Adrenal gland (tissue), 12 donors: Measurements from ENCODE around the gene RUVBL2. TPM values are rescaled to one million over a fixed set of nuclear protein-coding genes. Genes with fewer than 3 reads are reported as not detected.
"Not testable (repeated sequence)": the region's sequence is repeated elsewhere in the genome, so short reads cannot be mapped to it uniquely, and the experiment has no call there.

Experiments
- DNase-seq, 7 donors: peaks; one replicate each; pipeline ENCODE4 v3.0.0-alpha.2; 2019 to 2020
- H3K27ac ChIP-seq, 5 donors: fragments of 200-600 bp; sonication (generic) in 4 of 5; 1 replicate in 3 of 5; 2 replicates in 2 of 5; pipeline versions ENCODE4 v1.5.1 to v1.8.0; 2016 to 2020; ENCODE audit warnings: mild to moderate bottlenecking in 1 of 5
- H3K27me3 ChIP-seq: fragments of 200-600 bp; 2 replicates; pipeline ENCODE4 v1.8.0; 2021
- H3K36me3 ChIP-seq, 2 donors: fragments of 200-600 bp; replicated peaks in 1 of 2; 1 replicate in 1 of 2; 2 replicates in 1 of 2; pipeline versions ENCODE4 v1.5.1 to v1.8.0; 2018 to 2022
- H3K4me1 ChIP-seq, 2 donors: fragments of 200-600 bp; replicated peaks in 1 of 2; 1 replicate in 1 of 2; 2 replicates in 1 of 2; pipeline versions ENCODE4 v1.5.1 to v1.8.0; 2018 to 2021
- H3K4me3 ChIP-seq, 4 donors: fragments of 200-600 bp; sonication (generic) in 3 of 4; one replicate each; pipeline ENCODE4 v1.5.1; 2016 to 2018
- H3K9me3 ChIP-seq, 3 donors: fragments of 200-600 bp; sonication (generic) in 1 of 3; replicated peaks in 1 of 3; 1 replicate in 2 of 3; 2 replicates in 1 of 3; pipeline versions ENCODE4 v1.5.1 to v1.8.0; 2016 to 2021
- POLR2A ChIP-seq, 2 donors: fragments of 450-650 bp; IDR thresholded peaks; one replicate each; pipeline ENCODE4 v1.6.1; 2017; ENCODE audit warnings: antibody characterized with exemption in 2 of 2, mild to moderate bottlenecking in 2 of 2, moderate library complexity in 1 of 2
- WGBS, 4 donors: extraction: QIAGEN DNeasy Blood & Tissue Kit in 2 of 4; methylation state at CpG; one replicate each; pipeline versions ENCODE4 v1.1.5 to v1.1.7; 2013 to 2017; 5-methylcytosine and 5-hydroxymethylcytosine counted together
- intact Hi-C, 2 donors: fragments of 100-400 bp; cut with DNase I; formaldehyde crosslinking; loops; one replicate each; pipeline versions ENCODE4 v1.14.1 to v1.15.0; 2022 to 2023
- polyA plus RNA-seq, 3 donors: library from polyadenylated mRNA; stranded (reverse); fragments of 200-250 nt in 2 of 3; fragments of 350-450 nt in 1 of 3; fragmentation: Illumina TruSeq in 1 of 3; extraction: RNeasy Lipid Tissue Mini Kit (QIAGEN cat#74804) in 1 of 3; gene quantifications; one replicate each; pipeline ENCODE4 v1.2.3, GENCODE V29; 2013 to 2014
- total RNA-seq, 9 donors: library from RNA; depleted of rRNA in 4 of 9; stranded (reverse); fragments of >200 nt in 4 of 9; fragments of 120-200 nt in 1 of 9; fragmentation: NEBNext Ultra II Directional in 1 of 9; extraction: Animal tissue kit (Norgen Biotek cat#: 25700) in 1 of 9; gene quantifications; one replicate each; pipeline versions ENCODE4 v1.1.0 to v1.2.4, GENCODE V29; 2013 to 2023
- TF ChIP-seq, protein P1 (sequence below), 6 experiments: fragments of 450-650 bp in 4 of 6; fragments of 200-600 bp in 2 of 6; sonication (generic) in 1 of 6; IDR thresholded peaks; 1 replicate in 5 of 6; 2 replicates in 1 of 6; pipeline versions ENCODE4 v1.5.1 to v1.8.0; 2016 to 2021; ENCODE audit warnings: antibody characterized with exemption in 6 of 6, mild to moderate bottlenecking in 2 of 6, moderate library complexity in 1 of 6
- donor health status: healthy with polysubstance abuse.
- donor health status: Bipolar disorder and iron deficiency.
- donor health status: DM: yes; HTN: yes; CAD: no.
- donor health status: DM: no; HTN: no; CAD: no.
- donor health status: DM: no; HTN: no; CAD: no.
- donor health status: DM: yes; HTN: yes; CAD: no.

RUVBL2 gene
- total and polyA plus RNA-seq, 12 donors = 41.3 to 143 (median 75.6) TPM

- no peak for TF ChIP-seq POLR2A (IDR thresholded peaks at IDR 0.05)
- TF ChIP-seq, protein P1, sequence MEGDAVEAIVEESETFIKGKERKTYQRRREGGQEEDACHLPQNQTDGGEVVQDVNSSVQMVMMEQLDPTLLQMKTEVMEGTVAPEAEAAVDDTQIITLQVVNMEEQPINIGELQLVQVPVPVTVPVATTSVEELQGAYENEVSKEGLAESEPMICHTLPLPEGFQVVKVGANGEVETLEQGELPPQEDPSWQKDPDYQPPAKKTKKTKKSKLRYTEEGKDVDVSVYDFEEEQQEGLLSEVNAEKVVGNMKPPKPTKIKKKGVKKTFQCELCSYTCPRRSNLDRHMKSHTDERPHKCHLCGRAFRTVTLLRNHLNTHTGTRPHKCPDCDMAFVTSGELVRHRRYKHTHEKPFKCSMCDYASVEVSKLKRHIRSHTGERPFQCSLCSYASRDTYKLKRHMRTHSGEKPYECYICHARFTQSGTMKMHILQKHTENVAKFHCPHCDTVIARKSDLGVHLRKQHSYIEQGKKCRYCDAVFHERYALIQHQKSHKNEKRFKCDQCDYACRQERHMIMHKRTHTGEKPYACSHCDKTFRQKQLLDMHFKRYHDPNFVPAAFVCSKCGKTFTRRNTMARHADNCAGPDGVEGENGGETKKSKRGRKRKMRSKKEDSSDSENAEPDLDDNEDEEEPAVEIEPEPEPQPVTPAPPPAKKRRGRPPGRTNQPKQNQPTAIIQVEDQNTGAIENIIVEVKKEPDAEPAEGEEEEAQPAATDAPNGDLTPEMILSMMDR (IDR thresholded peaks at IDR 0.05) = peak in 1 of 6 experiments; percentile 21
- Histone ChIP-seq H3K27me3 (no peaks in the 10 kb centered on the region), H3K4me1 (peaks cover 3 to 19% of the 10 kb centered on the region in 2 donors), H3K36me3 (no peaks in the 10 kb centered on the region), H3K4me3 (peak overlapping the region in 2 of 4 donors; percentile 22 to 51), H3K27ac (no peak overlapping the region), H3K9me3 (no peaks in the 10 kb centered on the region)
- 11 to 33% (median 17%) methylated on average over 6 to 41 of the region's 41 CpGs for WGBS, 4 donors
- DNase-seq = peak; percentile 50 to 80 (median 75)
- intact Hi-C loops = no loop called here
Observed at GRCh38 chr19:49019242-49019932, 25.7 kb downstream of the RUVBL2 start.

DNA sequence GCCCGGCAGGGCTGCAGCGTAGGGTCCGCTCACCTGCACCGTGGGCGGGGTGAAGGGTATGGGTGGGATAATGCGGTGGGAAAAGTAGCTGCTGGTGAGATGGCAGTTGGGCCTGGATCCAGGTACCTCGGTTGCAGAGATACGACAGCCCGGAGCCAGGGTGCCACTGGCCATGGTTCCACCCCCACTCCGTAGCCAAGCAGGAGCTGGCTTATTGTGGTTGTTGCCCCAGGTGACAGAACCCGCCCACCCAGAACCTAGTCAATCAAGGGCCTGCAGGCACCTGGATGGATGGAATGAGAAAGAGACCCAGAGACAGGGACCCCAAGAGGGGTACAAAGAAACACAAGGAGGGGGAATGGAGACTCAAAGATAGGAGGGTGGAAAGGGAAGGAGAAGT, 26.7 kb downstream of the RUVBL2 start:
- Histone ChIP-seq H3K4me3 (no peak overlapping the region), H3K27me3 (no peaks in the 10 kb centered on the region), H3K9me3 (no peaks in the 10 kb centered on the region), H3K4me1 (peaks cover 3 to 19% of the 10 kb centered on the region in 2 donors), H3K27ac (no peak overlapping the region), H3K36me3 (no peaks in the 10 kb centered on the region)
- no peak for DNase-seq
- WGBS, 4 donors = 79 to 86% (median 82%) methylated on average over 6 to 11 of the region's 11 CpGs
- intact Hi-C loops = no loop called here
- TF ChIP-seq, protein P1 (IDR thresholded peaks at IDR 0.05) = no peak
- no peak for TF ChIP-seq POLR2A (IDR thresholded peaks at IDR 0.05)

- Histone ChIP-seq H3K4me3 (no peak overlapping the region), H3K4me1 (peaks cover 3 to 19% of the 10 kb centered on the region in 2 donors), H3K9me3 (no peaks in the 10 kb centered on the region), H3K36me3 (no peaks in the 10 kb centered on the region), H3K27me3 (no peaks in the 10 kb centered on the region), H3K27ac (no peak overlapping the region)
- no peak for TF ChIP-seq POLR2A (IDR thresholded peaks at IDR 0.05)
- TF ChIP-seq, protein P1 (IDR thresholded peaks at IDR 0.05) = no peak
- no peak for DNase-seq
- 47 to 59% (median 54%) methylated on average over 16 of the region's 16 CpGs for WGBS, 4 donors
- intact Hi-C loops = no loop called here
Observed at GRCh38 chr19:49020931-49021895, 27.5 kb downstream of the RUVBL2 start.

DNA sequence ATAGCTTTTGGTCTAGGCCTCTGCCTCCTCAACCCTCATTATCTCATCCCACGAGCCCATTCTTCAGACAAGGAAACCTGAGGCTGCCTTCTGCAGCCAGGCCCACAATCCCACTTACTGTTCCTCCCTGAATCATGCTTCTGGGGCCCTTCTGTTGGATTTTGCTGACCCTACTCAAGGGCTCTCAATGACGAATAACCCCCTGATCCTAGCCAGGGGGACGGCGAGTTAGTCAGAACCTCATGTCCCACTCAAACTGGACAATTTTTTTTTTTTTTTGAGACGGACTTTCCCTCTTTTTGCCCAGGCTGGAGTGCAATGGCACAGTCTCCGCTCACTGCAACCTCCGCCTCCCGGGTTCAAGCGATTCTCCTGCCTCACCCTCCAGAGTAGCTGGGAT, 28.4 kb downstream of the RUVBL2 start:
- H3K4me3 ChIP-seq = no peak overlapping the region
- H3K9me3 ChIP-seq = no peaks in the 10 kb centered on the region
- H3K36me3 ChIP-seq = no peaks in the 10 kb centered on the region
- H3K4me1 ChIP-seq = peaks cover 3 to 19% of the 10 kb centered on the region in 2 donors
- H3K27ac ChIP-seq = no peak overlapping the region
- TF ChIP-seq, protein P1 (IDR thresholded peaks at IDR 0.05) = no peak
- TF ChIP-seq POLR2A (IDR thresholded peaks at IDR 0.05) = no peak
- no peaks in the 10 kb centered on the region for H3K27me3 ChIP-seq
- DNase-seq = no peak
- intact Hi-C loops = no loop called here
- WGBS, 4 donors = 85 to 91% (median 87%) methylated on average over 9 of the region's 9 CpGs

GRCh38 chr19:49024233-49024632, 30.5 kb downstream of the RUVBL2 start, which contains the start of gene CGB3:
Gene CGB3 (minus strand): TSS chr19:49024333. CDS start chr19:49023971, 362 bp downstream.
- H3K36me3 ChIP-seq, H3K9me3 ChIP-seq, H3K27me3 ChIP-seq, H3K27ac ChIP-seq, H3K4me3 ChIP-seq, DNase-seq, intact Hi-C loops, H3K4me1 ChIP-seq: not testable (repeated sequence)
- WGBS, 4 donors = 74 to 75% methylated on average over 10 of the region's 15 CpGs; no CpG with 5 or more reads in 2 of the 4 donors

- H3K4me3 ChIP-seq, H3K27ac ChIP-seq, intact Hi-C loops, H3K4me1 ChIP-seq, H3K9me3 ChIP-seq, H3K27me3 ChIP-seq, DNase-seq, H3K36me3 ChIP-seq: not testable (repeated sequence)
- 74 to 91% (median 78%) methylated on average over 4 of the region's 6 CpGs for WGBS, 4 donors
Observed at GRCh38 chr19:49025088-49025487, 31.4 kb downstream of the RUVBL2 start.
